Stimulated activated CD8-positive, alpha-beta memory T cell treated with anti-CD3 and anti-CD28 coated beads, Interleukin-7, amount 100 ng/mL, for 1 hour (primary cell): Measurements from ENCODE around the gene KCNJ4.

Experiments
- DNase-seq, 2 donors: peaks; one replicate each; pipeline ENCODE4 v3.0.0-alpha.2; 2020; ENCODE audit warnings: low read depth in 2 of 2

Gene KCNJ4

DNA sequence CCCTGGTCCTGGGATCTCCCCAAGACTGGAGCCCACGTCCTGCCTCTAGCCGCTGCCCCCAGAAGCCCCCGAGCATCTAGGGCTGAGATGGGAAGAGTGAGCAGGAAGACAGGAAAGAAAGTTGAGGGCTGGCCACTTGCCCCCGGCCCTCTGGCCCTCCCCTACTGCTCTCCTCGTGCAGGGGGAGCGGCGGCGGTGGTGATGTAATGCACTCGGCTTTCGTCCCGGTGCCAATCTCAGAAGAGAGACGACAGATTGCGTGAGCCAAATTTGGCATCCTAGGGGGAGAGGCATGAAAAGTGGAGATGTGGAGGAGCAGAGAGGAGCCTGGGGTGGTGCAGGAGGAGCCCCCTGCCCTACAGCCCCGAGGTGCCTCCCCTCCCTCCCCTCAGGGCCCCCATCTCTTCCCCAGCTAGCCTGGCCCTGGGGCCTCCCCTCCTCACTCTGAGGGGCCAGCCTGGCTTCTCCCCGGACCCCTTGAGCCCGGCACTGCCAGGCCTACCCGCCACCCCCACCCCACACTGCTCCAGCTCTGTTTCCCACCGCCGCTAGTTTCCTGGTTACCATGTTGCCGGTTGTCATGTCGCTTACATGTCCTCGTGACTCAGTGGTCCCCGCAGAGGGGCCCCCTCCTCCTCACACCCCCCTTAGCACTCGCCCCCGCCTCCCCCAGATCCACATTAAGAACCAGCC, 2.5 kb downstream of the KCNJ4 start:
- DNase-seq = no peak

DNA sequence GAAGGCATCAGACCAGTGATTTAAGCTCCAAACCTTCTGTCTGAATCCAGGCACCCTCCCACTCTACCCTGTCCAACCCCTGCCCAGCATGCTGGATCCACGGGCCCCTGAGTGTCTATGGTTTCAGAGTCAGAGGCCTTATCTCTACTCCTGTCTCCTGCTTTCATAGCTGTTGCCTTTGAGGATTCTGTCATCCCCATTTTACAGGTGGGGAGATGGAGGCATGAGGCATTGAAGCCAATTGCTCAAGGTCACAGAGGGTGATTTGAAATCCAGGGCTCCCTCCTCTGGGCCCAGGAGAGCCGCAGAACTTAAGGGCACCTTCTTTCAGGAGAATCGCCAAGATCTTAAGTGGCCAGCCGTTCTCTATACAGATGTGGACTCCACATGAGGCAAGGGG, 3.1 kb downstream of the KCNJ4 start:
- no peak for DNase-seq

DNA sequence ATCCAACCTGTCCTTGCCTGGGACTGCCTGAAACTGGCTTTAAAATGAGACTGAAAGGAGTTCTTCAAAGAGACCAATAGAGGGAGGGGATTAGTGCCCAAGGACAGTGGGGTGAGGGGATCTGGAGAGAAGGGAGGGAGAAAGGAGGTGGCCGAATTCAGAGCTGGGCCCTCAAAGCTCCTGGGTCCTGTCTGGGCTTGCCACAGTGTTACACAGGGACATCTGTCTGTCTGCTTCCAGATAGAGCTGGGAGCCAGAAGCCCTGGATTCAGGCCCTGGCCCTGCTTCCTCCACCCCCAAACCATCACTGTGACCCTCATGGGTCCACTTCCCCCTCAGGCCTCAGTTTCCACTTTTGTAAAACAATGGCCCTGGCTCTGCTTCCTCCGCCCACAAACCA, 3.6 kb downstream of the KCNJ4 start:
- DNase-seq = no peak

DNA sequence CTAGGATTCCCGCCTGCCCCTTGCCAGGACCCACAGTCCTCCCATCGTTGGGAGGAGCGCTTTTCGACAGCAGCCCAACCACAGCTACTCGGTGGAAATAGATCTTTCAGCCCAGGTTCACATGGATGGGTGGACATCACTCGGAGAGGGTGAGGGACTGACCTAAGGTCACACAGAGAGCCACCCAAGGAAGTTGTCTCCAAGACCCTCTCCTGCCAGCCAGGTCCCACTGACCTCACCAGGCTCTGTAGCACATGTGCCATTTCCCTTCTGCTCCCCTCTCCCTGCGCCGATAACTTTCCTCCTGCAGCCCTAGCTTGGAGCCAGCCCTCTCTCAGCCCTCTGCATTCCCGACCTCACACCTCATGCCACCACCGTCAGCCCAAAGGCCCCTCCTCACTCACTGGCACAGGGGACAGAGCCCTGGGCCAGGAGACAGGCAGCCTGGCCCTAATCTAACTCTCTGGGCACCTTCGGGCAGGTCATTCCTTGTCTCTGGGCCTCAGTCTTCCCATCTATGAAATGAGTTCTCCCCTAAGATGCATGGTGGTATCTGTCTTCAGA, 4.7 kb downstream of the KCNJ4 start:
- DNase-seq = no peak

DNA sequence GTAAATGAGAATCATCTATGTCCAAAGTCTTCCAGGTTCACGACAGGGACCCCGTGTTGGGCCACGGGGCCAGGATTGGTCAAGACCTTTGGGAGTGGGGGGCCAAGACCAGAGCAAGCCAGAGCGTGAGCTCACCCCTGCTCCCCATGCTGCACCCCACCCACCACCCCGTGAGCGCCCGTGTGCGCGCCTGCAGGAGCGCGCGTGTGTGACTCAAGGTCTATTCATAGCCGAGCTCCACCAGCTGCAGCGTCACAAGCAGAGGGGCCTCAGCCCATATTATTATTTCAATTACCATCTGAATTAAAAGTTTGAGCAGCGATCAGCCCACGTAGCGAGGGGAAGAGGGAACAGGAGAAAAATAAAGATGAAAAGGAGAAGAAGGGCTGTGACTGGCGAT, 5.2 kb downstream of the KCNJ4 start:
- DNase-seq = no peak

- DNase-seq = no peak
Observed at GRCh38 chr22:38448945-38449745, 5.9 kb downstream of the KCNJ4 start.

GRCh38 chr22:38446018-38446601, 8.9 kb downstream of the KCNJ4 start:
- no peak for DNase-seq

GRCh38 chr22:38444783-38445182, 10.2 kb downstream of the KCNJ4 start:
- no peak for DNase-seq

DNA sequence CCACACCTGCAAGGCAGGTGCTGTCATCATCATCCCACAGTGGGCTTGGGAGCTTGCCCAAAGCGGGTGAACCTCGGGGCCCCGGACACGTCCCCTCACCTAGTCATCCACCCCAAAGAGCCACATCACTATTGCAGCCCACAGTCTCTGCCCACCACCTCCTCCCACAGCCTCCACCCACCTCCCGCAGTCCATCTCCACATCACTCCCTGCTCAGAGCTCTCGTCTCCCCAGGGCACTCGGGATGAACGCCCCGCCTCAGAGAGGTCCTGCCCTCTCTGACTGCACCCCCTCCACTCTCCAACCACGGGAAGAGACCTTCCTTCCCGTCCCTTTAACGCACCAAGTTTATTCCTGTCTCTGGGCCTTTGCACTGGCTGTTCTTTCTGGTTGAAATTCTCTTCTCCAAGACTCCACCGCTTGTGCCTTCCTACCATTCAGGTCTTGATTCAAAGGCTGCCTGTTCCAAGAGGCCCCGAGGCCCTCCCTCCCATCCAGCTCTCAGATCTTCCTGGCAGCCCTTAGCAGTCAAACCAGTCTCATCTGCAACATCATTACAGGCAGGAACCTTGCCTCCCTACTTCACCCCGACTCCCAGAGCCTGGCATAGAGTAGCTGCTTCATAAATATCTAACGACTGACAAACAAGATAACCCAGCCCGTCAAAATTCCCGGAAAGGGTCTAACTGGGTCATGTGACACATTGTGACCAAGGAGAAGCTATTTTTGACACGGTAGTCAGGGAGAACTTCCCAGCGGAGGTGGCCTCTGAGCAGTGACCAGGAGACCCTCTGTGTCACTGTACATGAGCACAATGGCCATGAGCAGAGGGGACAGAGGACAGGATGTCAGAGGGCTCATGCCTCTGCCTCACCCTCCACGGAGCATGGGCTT, 11.1 kb downstream of the KCNJ4 start:
- DNase-seq = no peak

- no peak for DNase-seq
Observed at GRCh38 chr22:38442967-38443627, 11.9 kb downstream of the KCNJ4 start.

- DNase-seq = no peak
Observed at GRCh38 chr22:38441620-38442287, 13.2 kb downstream of the KCNJ4 start.

GRCh38 chr22:38440747-38441350, 14.2 kb downstream of the KCNJ4 start:
- no peak for DNase-seq

DNA sequence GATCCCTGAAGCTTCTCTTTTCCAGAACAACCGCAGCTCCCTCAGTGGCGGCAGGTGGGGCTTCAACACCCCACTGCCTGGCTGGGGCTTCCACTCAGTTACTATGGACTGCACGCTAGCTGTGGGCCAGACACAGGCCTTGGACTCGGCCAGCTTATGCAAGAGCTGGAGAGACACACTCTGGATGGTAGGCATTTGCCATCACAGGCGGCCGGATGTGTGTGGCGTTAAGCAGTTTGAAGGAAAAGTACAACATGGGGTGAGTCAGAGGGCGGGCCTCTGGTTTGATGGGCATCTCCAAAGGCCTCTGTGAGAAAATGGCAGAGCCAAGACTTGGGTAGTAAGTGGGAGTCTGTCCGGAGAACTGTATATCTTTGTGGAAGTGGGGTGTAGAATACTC, 17.6 kb downstream of the KCNJ4 start:
- no peak for DNase-seq

GRCh38 chr22:38436629-38437395, 18.2 kb downstream of the KCNJ4 start:
- DNase-seq = no peak

DNA sequence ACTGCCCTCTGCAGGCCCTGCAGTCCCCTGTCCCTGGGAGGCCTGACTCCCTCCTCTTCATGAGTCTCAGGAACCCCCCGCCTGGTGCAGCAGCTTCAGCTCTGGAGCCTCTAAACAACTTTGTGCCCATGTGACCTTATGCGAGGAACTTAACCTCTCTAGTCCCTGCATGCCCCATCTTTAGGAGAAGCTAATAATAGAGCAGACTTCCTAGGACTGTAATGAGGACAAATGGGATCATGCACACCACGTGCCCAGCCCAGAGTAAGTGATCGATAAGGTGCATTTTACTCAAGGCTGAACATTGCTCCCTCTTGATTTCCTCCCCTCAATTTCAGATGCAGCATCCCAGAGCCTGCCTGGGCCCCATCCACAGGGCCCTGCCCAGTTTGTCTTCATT, 19.0 kb downstream of the KCNJ4 start:
- DNase-seq = no peak

DNA sequence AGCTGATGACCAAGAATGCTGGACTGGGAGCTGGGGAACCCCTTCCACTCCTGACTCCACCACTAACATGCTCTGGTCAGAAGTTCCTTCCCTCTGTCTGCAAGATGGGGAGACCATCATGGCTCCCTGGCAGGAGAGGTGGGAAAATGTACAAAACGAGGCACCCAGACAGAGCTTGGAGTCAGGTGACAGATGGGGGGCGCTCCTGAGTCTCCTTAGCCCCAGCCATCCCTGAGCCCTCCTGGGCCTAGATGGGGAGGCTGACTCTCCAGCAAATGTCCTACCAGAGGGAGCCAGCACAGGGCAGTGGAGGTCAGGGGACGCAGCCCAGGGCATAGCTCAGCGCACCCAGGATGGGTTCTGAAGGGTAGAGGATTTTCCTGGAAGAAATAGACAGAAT, 20.0 kb downstream of the KCNJ4 start:
- DNase-seq = no peak

- DNase-seq = no peak
Observed at GRCh38 chr22:38433871-38434270, 21.1 kb downstream of the KCNJ4 start.

DNA sequence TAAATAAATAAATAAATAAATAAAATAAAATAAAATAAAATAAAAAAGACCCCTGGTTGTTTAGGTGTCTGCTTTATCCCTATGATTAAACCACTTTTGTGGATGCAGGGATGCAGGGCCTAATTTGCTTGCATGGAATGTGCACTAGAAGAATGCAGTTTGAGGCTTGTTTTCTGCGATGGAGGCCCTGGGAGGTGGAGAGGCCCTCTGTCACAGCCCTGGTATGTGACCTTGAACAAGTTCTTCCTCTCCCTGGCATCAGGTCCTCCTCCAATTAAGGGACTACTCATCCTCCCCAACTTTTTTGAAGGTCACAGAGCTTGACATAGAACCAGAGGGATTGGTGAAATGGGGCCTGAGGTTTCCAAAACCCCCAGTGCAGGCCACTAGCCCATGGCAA, 22.7 kb downstream of the KCNJ4 start:
- no peak for DNase-seq

- DNase-seq = no peak
Observed at GRCh38 chr22:38431266-38432010, 23.6 kb downstream of the KCNJ4 start.
